Neural progenitor cell (in vitro differentiated cells): ENCODE results near the gene ABO. TPM values are rescaled to one million over a fixed set of nuclear protein-coding genes. Genes with fewer than 3 reads are reported as not detected.

Experiments
- DNase-seq: peaks from one replicate; pipeline ENCODE4 v3.0.0-alpha.2; 2016; ENCODE audit warnings: low spot score
- H2AFZ ChIP-seq: fragments of 200-600 bp; sonication (generic); replicated peaks from 2 replicates; pipeline ENCODE4 v1.6.1; 2016; ENCODE audit warnings: antibody characterized with exemption
- H3F3A ChIP-seq: fragments of 200-600 bp; sonication (generic); 2 replicates; pipeline ENCODE4 v1.6.1; 2016; ENCODE audit warnings: antibody characterized with exemption, low read depth
- H3K27ac ChIP-seq: fragments of 200-600 bp; sonication (generic); 2 replicates; pipeline ENCODE4 v1.5.1; 2016; ENCODE audit warnings: mild to moderate bottlenecking
- H3K27me3 ChIP-seq: fragments of 200-600 bp; sonication (generic); 2 replicates; pipeline ENCODE4 v1.6.1; 2016; ENCODE audit warnings: mild to moderate bottlenecking, moderate library complexity
- H3K36me3 ChIP-seq: fragments of 200-600 bp; sonication (generic); 2 replicates; pipeline ENCODE4 v1.5.1; 2016
- H3K4me1 ChIP-seq: fragments of 200-600 bp; sonication (generic); 2 replicates; pipeline ENCODE4 v1.6.1; 2016; ENCODE audit warnings: mixed run types
- H3K4me2 ChIP-seq: fragments of 200-600 bp; sonication (generic); 2 replicates; pipeline ENCODE4 v1.6.1; 2016
- H3K4me3 ChIP-seq: fragments of 200-600 bp; sonication (generic); 2 replicates; pipeline ENCODE4 v1.5.1; 2016
- H3K79me2 ChIP-seq: fragments of 200-600 bp; sonication (generic); 2 replicates; pipeline ENCODE4 v1.6.1; 2016; ENCODE audit warnings: low read depth
- H3K9ac ChIP-seq: fragments of 200-600 bp; sonication (generic); 2 replicates; pipeline ENCODE4 v1.6.1; 2016
- H3K9me3 ChIP-seq: fragments of 200-600 bp; sonication (generic); 2 replicates; pipeline ENCODE4 v1.5.1; 2016; ENCODE audit warnings: low read depth
- H4K20me1 ChIP-seq: fragments of 200-600 bp; sonication (generic); 2 replicates; pipeline ENCODE4 v1.6.1; 2016; ENCODE audit warnings: low read depth
- H3K27ac Mint-ChIP-seq: 3 replicates; pipeline ENCODE4 v1.8.0; 2021; ENCODE audit warnings: mixed read lengths
- H3K27me3 Mint-ChIP-seq: 2 replicates; pipeline ENCODE4 v1.8.0; 2022; ENCODE audit warnings: low read depth, mild to moderate bottlenecking, inconsistent platforms, moderate library complexity, mixed read lengths; ENCODE audit not compliant: insufficient read depth
- H3K36me3 Mint-ChIP-seq: 3 replicates; pipeline ENCODE4 v1.8.0; 2021; ENCODE audit warnings: mixed read lengths
- H3K4me1 Mint-ChIP-seq: 3 replicates; pipeline ENCODE4 v1.8.0; 2021; ENCODE audit warnings: mixed read lengths
- H3K4me3 Mint-ChIP-seq: 3 replicates; pipeline ENCODE4 v1.8.0; 2021; ENCODE audit warnings: mild to moderate bottlenecking, moderate library complexity, mixed read lengths
- H3K9me3 Mint-ChIP-seq: 3 replicates; pipeline ENCODE4 v1.8.0; 2020; ENCODE audit warnings: mixed read lengths
- CTCF ChIP-seq: fragments of 200-600 bp; sonication (generic); IDR thresholded peaks from 2 replicates; pipeline ENCODE4 v1.5.1; 2017; ENCODE audit warnings: antibody characterized with exemption, mild to moderate bottlenecking
- EZH2 ChIP-seq: fragments of 200-600 bp; sonication (generic); IDR thresholded peaks from 2 replicates; pipeline ENCODE4 v1.6.1; 2017; ENCODE audit warnings: antibody characterized with exemption, mild to moderate bottlenecking, moderate library complexity
- EZH2phosphoT487 ChIP-seq: fragments of 200-600 bp; sonication (generic); IDR thresholded peaks from 2 replicates; pipeline ENCODE4 v1.6.1; 2017; ENCODE audit warnings: antibody characterized with exemption
- total RNA-seq: library from RNA; depleted of rRNA; stranded (reverse); fragments of >200 nt; gene quantifications from 2 replicates; pipeline ENCODE4 v1.2.3, GENCODE V29; 2015; ENCODE audit warnings: low replicate concordance

The ABO gene
- total RNA-seq, 1 donor from 2014 or later: not detected

GRCh38 chr9:133315997-133316396 is 41.0 kb upstream of the ABO start:
- H3K4me3 Mint-ChIP-seq: no peak overlapping the region
- no peaks in the 10 kb centered on the region for H3K9me3 Mint-ChIP-seq
- Histone ChIP-seq H3K36me3 (no peaks in the 10 kb centered on the region), H3K27me3 (no peaks in the 10 kb centered on the region), H4K20me1 (no peaks in the 10 kb centered on the region), H3K4me1 (no peaks in the 10 kb centered on the region), H3F3A (no peaks in the 10 kb centered on the region), H3K79me2 (no peaks in the 10 kb centered on the region), H2AFZ (no peak overlapping the region), H3K27ac (no peak overlapping the region), H3K4me3 (no peak overlapping the region), H3K4me2 (no peak overlapping the region), H3K9me3 (no peaks in the 10 kb centered on the region), H3K9ac (no peak overlapping the region)
- peaks cover 3% of the 10 kb centered on the region for H3K27me3 Mint-ChIP-seq
- no peaks in the 10 kb centered on the region for H3K4me1 Mint-ChIP-seq
- no peak for DNase-seq
- no peaks in the 10 kb centered on the region for H3K36me3 Mint-ChIP-seq
- H3K27ac Mint-ChIP-seq: no peak overlapping the region
- TF ChIP-seq EZH2 (no peak), EZH2phosphoT487 (no peak), CTCF (no peak)

- no peaks in the 10 kb centered on the region for H3K79me2 ChIP-seq
- H3K9me3 ChIP-seq: no peaks in the 10 kb centered on the region
- H3K4me3 ChIP-seq: no peak overlapping the region
- H3K27me3 ChIP-seq: peaks cover 8% of the 10 kb centered on the region
- H3K27ac ChIP-seq: no peak overlapping the region
- H4K20me1 ChIP-seq: no peaks in the 10 kb centered on the region
- Mint-ChIP-seq H3K27me3 (peaks cover 5% of the 10 kb centered on the region), H3K4me3 (no peak overlapping the region), H3K27ac (no peak overlapping the region), H3K4me1 (no peaks in the 10 kb centered on the region), H3K36me3 (no peaks in the 10 kb centered on the region), H3K9me3 (peaks cover 9% of the 10 kb centered on the region)
- H3K4me2 ChIP-seq: no peak overlapping the region
- no peak for DNase-seq
- TF ChIP-seq EZH2 (no peak), CTCF (no peak), EZH2phosphoT487 (no peak)
- no peak overlapping the region for H3K9ac ChIP-seq
- no peaks in the 10 kb centered on the region for H3K36me3 ChIP-seq
- no peak overlapping the region for H2AFZ ChIP-seq
- H3K4me1 ChIP-seq: no peaks in the 10 kb centered on the region
- no peaks in the 10 kb centered on the region for H3F3A ChIP-seq
Observed at GRCh38 chr9:133309608-133310007, 34.6 kb upstream of the ABO start.

GRCh38 chr9:133307301-133307700 is 32.3 kb upstream of the ABO start:
- no peaks in the 10 kb centered on the region for H4K20me1 ChIP-seq
- no peak for DNase-seq

More at GRCh38 chr9:133307301-133307700, 32.3 kb upstream of the ABO start:
- peaks cover 8% of the 10 kb centered on the region for H3K27me3 ChIP-seq
- no peak overlapping the region for H3K27ac ChIP-seq
- peaks cover 12% of the 10 kb centered on the region for H3K27me3 Mint-ChIP-seq
- no peaks in the 10 kb centered on the region for H3K36me3 ChIP-seq
- H3K9me3 ChIP-seq: no peaks in the 10 kb centered on the region
- H3K79me2 ChIP-seq: no peaks in the 10 kb centered on the region
- no peak overlapping the region for H3K9ac ChIP-seq
- no peak overlapping the region for H3K4me3 ChIP-seq
- H3K4me1 Mint-ChIP-seq: no peaks in the 10 kb centered on the region
- H3K9me3 Mint-ChIP-seq: peaks cover 9% of the 10 kb centered on the region
- H3K27ac Mint-ChIP-seq: no peak overlapping the region
- no peaks in the 10 kb centered on the region for H3F3A ChIP-seq
- no peaks in the 10 kb centered on the region for H3K4me1 ChIP-seq
- no peak overlapping the region for H3K4me3 Mint-ChIP-seq
- H3K36me3 Mint-ChIP-seq: no peaks in the 10 kb centered on the region
- H3K4me2 ChIP-seq: no peak overlapping the region
- H2AFZ ChIP-seq: no peak overlapping the region
- no peak for TF ChIP-seq EZH2
- TF ChIP-seq EZH2phosphoT487: no peak
- TF ChIP-seq CTCF: no peak
